ENCODE data around the gene SCLT1. TPM values are rescaled to one million over a fixed set of nuclear protein-coding genes. Genes with fewer than 3 reads are reported as not detected.

Gene SCLT1
- total RNA-seq, 1 experiment from 2014 or later = 15.9 TPM

- Histone ChIP-seq H3K9me3 (ENCODE audit: insufficient read depth, low read depth) (no peaks in the 10 kb centered on the region), H3K4me1 (replicated peaks; ENCODE audit: insufficient read depth) (no peaks in the 10 kb centered on the region), H3K27me3 (ENCODE audit: insufficient read depth, low read depth) (no peaks in the 10 kb centered on the region), H3K36me3 (ENCODE audit: low read depth) (no peaks in the 10 kb centered on the region), H3K9me2 (ENCODE audit: insufficient read depth) (no peaks in the 10 kb centered on the region), H3F3A (ENCODE audit: insufficient read depth, low read depth) (no peaks in the 10 kb centered on the region), H3K27ac (no peak overlapping the region), H4K20me1 (ENCODE audit: insufficient read depth) (no peaks in the 10 kb centered on the region), H2AFZ (no peak overlapping the region), H3K79me2 (ENCODE audit: low read depth) (no peaks in the 10 kb centered on the region), H3K4me2 (no peak overlapping the region), H3K4me3 (no peak overlapping the region)
- no peak for TF ChIP-seq EZH2 (IDR thresholded peaks at IDR 0.05; ENCODE audit: low read depth)
- TF ChIP-seq CTCF (conservative IDR thresholded peaks at IDR 0.05) = no peak
- intact Hi-C loops (cut with micrococcal nuclease; ENCODE audit: unreplicated experiment) = no loop called here
- BruUV-seq (replicated peaks) = no TSS peak
- POLR2A ChIA-PET (ENCODE audit: unreplicated experiment) = no interaction called here
- CTCF ChIA-PET = no interaction called here
- DNase-seq = no peak
Measured at GRCh38 chr4:128850252-128850651, 243.1 kb downstream of the SCLT1 start.

GRCh38 chr4:128848461-128848860 is 244.9 kb downstream of the SCLT1 start:
- Histone ChIP-seq H3K27ac (no peak overlapping the region), H3K27me3 (ENCODE audit: insufficient read depth, low read depth) (no peaks in the 10 kb centered on the region), H3K4me1 (replicated peaks; ENCODE audit: insufficient read depth) (no peaks in the 10 kb centered on the region), H3K4me2 (no peak overlapping the region), H3K9me3 (ENCODE audit: insufficient read depth, low read depth) (no peaks in the 10 kb centered on the region), H3K4me3 (no peak overlapping the region), H3K9me2 (ENCODE audit: insufficient read depth) (no peaks in the 10 kb centered on the region), H2AFZ (no peak overlapping the region), H3K79me2 (ENCODE audit: low read depth) (no peaks in the 10 kb centered on the region), H4K20me1 (ENCODE audit: insufficient read depth) (no peaks in the 10 kb centered on the region; the same call in 1 of the 2 replicates), H3K36me3 (ENCODE audit: low read depth) (no peaks in the 10 kb centered on the region), H3F3A (ENCODE audit: insufficient read depth, low read depth) (no peaks in the 10 kb centered on the region)
- CTCF ChIA-PET = no interaction called here
- TF ChIP-seq CTCF (conservative IDR thresholded peaks at IDR 0.05) (no peak), EZH2 (IDR thresholded peaks at IDR 0.05; ENCODE audit: low read depth) (no peak)
- DNase-seq = no peak
- intact Hi-C loops (cut with micrococcal nuclease; ENCODE audit: unreplicated experiment) = no loop called here
- BruUV-seq (replicated peaks) = no TSS peak
- POLR2A ChIA-PET (ENCODE audit: unreplicated experiment) = no interaction called here

DNA sequence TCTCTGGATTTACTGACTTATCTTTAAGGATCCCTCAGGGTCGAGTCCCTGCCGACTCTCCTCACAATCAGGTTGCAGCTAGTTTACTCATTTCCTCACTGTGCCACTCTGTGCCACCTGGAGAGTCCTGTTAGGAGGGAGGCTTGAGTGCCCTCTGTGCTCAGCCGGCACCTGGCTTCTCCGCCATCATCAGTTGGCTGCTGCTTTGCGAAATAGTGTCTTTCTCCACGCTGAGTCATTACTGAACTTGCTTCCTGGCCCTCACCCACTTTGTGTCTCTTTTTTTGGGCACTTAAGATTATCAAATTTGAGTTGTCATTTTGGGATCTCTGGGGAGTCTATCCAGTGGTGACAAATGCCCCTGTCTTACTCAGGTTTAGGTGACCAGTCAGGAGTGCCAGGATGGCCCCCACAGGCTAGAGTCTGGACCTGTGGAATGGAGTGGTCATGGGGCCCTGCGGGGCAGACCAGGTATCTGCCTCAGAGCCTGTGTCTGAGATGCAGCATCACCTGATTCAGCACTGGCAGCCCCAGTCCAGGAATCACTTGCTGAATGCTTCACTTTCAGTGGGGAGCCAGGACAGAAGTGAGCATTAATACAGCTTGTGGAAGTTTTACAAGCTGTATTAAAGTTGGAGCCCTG is 246.1 kb downstream of the SCLT1 start:
- no peaks in the 10 kb centered on the region for H3F3A ChIP-seq (ENCODE audit: insufficient read depth, low read depth)
- no peak for DNase-seq
- TF ChIP-seq EZH2 (IDR thresholded peaks at IDR 0.05; ENCODE audit: low read depth) (no peak), CTCF (conservative IDR thresholded peaks at IDR 0.05) (no peak)
- no TSS peak for BruUV-seq (replicated peaks)
- H3K79me2 ChIP-seq (ENCODE audit: low read depth) = no peaks in the 10 kb centered on the region
- H3K27me3 ChIP-seq (ENCODE audit: insufficient read depth, low read depth) = no peaks in the 10 kb centered on the region
- no peak overlapping the region for H2AFZ ChIP-seq
- H3K4me3 ChIP-seq = no peak overlapping the region
- H3K9me3 ChIP-seq (ENCODE audit: insufficient read depth, low read depth) = no peaks in the 10 kb centered on the region
- H3K9me2 ChIP-seq (ENCODE audit: insufficient read depth) = no peaks in the 10 kb centered on the region
- no peak overlapping the region for H3K4me2 ChIP-seq
- no peaks in the 10 kb centered on the region for H3K4me1 ChIP-seq (replicated peaks; ENCODE audit: insufficient read depth)
- CTCF ChIA-PET = no interaction called here
- H4K20me1 ChIP-seq (ENCODE audit: insufficient read depth) = no peaks in the 10 kb centered on the region; the same call in 1 of the 2 replicates
- no peak overlapping the region for H3K27ac ChIP-seq
- no peaks in the 10 kb centered on the region for H3K36me3 ChIP-seq (ENCODE audit: low read depth)
- intact Hi-C loops (cut with micrococcal nuclease; ENCODE audit: unreplicated experiment) = no loop called here
- POLR2A ChIA-PET (ENCODE audit: unreplicated experiment) = no interaction called here

Measured in PC-9 (cell line).